Fibroblast of mammary gland (primary cell): Measurements from ENCODE around the gene ABCA1.
A peak's percentile ranks its signal among the peaks of the same experiment; 100 is the strongest.

Source experiments
- DNase-seq: peaks from one replicate; pipeline ENCODE4 v3.0.0-alpha.2; 2010; ENCODE audit warnings: low read depth
- H3K4me3 ChIP-seq: 2 replicates; pipeline ENCODE4 v1.5.1; 2011; ENCODE audit warnings: low read depth, mild to moderate bottlenecking, low read length, moderate library complexity; ENCODE audit not compliant: control insufficient read depth
- TF ChIP-seq, protein P1 (sequence below): conservative IDR thresholded peaks from 2 replicates; pipeline ENCODE4 v1.5.1; 2011; ENCODE audit warnings: low read depth, low read length, inconsistent platforms; ENCODE audit not compliant: control insufficient read depth, insufficient read depth

The ABCA1 gene

DNA sequence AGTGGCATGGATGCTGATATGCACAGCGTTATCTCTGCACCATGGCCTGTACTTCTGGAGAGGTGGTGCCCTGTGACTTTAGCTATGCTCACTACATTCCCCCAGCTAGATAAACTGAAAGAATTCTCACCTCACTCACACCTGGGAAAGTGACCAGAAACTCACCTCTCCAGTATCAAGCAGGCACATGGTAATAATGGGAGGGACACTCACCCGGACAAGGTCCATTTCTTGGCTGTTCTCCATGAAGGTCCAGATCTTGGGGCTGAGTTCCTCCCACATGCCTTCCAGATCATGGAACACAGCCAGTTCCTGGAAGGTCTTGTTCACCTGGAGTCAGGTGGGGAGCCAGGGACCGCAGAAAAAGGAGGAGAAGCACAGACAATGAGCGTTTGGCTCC is 91.2 kb downstream of the ABCA1 start:
- TF ChIP-seq, protein P1, sequence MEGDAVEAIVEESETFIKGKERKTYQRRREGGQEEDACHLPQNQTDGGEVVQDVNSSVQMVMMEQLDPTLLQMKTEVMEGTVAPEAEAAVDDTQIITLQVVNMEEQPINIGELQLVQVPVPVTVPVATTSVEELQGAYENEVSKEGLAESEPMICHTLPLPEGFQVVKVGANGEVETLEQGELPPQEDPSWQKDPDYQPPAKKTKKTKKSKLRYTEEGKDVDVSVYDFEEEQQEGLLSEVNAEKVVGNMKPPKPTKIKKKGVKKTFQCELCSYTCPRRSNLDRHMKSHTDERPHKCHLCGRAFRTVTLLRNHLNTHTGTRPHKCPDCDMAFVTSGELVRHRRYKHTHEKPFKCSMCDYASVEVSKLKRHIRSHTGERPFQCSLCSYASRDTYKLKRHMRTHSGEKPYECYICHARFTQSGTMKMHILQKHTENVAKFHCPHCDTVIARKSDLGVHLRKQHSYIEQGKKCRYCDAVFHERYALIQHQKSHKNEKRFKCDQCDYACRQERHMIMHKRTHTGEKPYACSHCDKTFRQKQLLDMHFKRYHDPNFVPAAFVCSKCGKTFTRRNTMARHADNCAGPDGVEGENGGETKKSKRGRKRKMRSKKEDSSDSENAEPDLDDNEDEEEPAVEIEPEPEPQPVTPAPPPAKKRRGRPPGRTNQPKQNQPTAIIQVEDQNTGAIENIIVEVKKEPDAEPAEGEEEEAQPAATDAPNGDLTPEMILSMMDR = no peak
- no peak overlapping the region for H3K4me3 ChIP-seq
- DNase-seq = no peak

DNA sequence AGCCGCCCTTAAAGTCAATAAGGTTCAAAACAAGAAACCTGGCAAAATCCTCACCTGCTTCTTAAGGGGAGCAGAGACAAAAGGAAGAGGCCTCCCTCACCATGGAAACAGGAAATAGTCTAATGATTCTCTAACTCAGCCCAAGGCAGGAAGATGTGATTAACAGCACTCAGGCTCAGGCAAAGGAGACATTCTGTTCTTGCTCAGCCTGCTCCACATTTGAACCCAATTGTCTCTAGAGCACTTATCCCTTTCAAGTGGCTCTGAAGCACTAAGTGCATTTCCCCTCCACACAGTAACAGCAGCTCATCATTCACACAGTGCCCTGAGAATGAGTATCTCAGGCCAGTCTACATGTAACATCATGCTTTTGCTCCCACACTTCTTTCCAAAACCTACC is 91.7 kb downstream of the ABCA1 start:
- no peak overlapping the region for H3K4me3 ChIP-seq
- DNase-seq = no peak

DNA sequence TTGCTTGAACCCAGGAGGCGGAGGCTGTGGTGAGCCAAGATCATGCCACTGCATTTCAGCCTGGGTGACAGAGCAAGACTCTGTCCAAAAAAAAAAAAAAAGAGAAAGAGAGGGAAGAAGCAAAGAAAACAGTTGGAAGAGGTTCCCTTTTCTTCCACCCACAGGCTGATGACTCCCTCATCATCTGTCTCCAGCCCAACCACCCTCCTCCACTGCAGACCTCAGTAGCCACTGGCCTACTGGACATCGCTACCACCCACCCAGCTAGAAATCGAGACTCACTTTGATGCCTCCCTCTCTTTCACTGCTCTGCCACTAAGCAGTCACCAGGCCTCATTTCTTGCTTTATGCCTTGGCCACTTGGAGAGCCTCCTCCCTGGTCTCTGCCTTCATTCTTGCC is 92.8 kb downstream of the ABCA1 start:
- DNase-seq = no peak

More for the DNA sequence above, 91.7 kb downstream of the ABCA1 start:
- TF ChIP-seq, protein P1 = no peak

DNA sequence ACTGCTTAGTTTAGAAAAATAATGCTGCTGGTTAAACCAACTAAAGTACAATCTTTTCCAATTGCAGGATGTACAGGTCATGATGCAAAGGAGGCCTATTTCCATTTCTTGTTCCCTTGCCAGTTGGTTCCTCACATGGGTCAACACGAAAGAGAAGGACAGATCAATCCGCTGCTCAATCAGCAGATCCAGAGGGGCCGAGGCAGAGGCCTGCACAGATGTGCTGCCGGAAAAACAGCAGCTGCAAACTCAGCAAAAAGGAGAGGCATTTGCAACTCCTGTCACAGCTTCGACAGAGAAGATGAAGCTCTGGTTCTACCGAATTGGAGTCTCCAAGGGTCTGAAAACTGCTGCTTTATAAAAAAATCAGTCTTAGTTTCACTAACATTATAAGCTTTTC is 94.3 kb downstream of the ABCA1 start:
- DNase-seq = no peak
- H3K4me3 ChIP-seq = no peak overlapping the region
- TF ChIP-seq, protein P1 = no peak

More for the DNA sequence above, 92.8 kb downstream of the ABCA1 start:
- TF ChIP-seq, protein P1 = no peak
- H3K4me3 ChIP-seq = no peak overlapping the region

DNA sequence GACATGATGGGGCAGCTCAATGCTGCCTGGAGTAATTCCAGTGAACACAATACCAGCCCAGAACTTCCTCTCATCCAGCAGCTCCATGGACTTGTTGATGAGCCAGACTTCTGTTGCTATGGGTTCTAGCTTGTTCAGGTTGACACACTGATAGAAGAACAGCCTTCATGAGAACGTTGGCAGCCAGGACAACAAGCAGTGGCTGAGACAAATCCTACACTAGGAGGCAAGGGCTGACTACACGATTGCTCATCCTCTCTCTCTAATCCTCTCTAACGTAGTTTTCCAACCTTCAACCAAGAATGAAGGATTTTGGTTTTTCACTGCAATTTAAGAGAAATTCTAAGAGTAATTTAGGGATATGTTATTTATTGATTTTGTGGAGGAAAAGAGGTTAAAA is 96.3 kb downstream of the ABCA1 start:
- no peak overlapping the region for H3K4me3 ChIP-seq
- TF ChIP-seq, protein P1 = no peak
- peak; percentile 69 for DNase-seq

DNA sequence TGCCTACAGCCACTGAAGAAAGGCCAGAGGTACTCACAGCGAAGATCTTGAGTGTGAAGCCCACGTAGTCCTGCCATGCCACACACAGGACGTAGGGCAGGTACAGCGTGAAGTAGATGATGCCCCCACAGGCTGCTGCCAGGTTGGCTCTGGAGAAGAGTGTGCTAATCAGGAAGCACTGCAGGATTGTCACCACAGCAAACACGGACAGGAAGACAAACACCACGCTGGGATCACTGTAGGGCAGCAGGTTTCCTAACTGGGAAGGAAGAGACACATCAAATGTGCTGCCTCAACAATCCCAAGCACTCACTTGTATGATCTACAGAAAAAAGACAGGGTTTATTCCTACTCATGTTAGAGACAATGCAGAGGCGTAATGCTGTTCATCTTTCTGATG is 101.0 kb downstream of the ABCA1 start:
- TF ChIP-seq, protein P1 = no peak
- no peak overlapping the region for H3K4me3 ChIP-seq
- DNase-seq = no peak
